ACHN (cell line): ENCODE data around the gene C11orf87.

Experiments used
- DNase-seq: peaks from one replicate; pipeline ENCODE4 v3.0.0-alpha.2; 2015
- in situ Hi-C: cut with HindIII; loops from 2 replicates; pipeline ENCODE4 v1.10.0; 2017; ENCODE audit warnings: low sequenced_read_pairs, low pct_ligation_motif_present, low pct_unique_long_range_greater_than_20kb

C11orf87 gene

DNA sequence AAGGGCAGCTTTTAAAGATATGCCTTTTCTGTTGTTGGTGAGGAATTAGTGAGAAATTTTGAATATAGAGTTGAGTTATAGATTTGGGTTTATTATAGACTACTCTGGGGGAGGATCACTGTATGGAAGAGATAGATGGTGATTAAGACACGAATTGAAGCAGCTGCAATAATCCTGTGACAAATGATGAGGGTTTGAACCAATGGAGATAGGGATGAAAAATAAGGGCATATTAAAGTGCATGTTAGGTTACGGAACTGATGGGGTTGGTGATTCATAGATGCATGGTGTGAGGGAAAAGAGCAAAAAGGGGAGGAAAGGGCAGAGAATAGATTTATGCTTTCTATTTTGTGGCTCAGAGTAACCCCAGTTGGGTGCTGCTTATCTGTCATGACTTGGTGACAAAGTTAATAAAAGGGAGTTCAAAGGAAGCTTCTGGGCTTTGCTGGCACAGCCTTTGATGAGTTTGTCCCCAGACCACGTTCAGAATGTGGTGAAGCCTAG is 11.8 kb downstream of the C11orf87 start:
- in situ Hi-C loops: no loop called here
- DNase-seq: no peak

DNA sequence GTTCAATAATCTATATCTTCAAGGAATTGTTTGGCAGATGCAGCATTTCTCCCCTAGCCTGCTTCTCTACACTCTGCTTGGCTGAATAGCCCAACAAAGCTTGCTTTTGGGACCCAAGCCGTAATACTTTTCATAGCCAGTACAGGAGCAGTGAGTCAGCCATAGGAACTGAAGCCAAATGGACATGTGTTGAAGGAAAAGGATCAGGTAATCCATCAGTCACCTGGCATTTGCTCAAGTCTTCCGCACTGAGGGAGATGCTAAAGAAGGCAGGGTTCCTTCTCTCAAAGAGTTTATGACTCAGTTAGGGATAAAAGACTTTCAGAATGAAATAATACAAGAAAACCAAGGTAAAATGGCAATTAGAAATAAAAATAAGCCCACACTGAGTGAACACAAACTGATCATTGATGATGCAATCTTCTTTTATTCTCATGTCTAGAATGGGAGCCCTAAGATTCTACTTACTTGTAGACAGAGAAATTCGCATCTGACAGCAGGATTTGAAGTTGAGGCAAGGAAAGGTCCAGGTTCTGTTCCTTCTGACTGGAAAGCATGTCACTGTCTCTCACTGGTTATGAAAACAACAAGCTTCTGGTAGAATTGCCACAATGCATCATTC is 13.2 kb downstream of the C11orf87 start:
- DNase-seq: no peak

DNA sequence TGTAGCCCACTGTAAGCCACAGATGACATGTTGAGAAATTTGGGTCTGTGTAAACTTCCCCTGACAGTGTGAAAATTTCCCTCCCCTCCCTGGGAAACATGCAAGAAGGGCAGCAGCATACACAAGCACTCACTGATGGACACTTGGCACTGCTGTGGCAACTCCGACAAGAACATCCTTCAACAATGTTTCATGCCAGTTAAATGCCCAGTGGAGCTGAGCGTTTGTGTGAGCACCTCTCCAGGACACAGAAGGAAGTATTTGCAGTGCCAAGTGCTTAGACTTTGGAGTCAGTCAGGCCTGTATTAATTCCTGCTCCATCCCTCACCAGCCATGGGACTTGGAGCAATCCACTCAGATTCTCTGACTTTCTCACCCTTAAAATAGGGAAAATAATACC is 17.7 kb downstream of the C11orf87 start:
- no peak for DNase-seq
- in situ Hi-C loops: no loop called here

More for the DNA sequence above, 13.2 kb downstream of the C11orf87 start:
- in situ Hi-C loops: no loop called here

GRCh38 chr11:109443052-109443451 is 21.1 kb downstream of the C11orf87 start:
- in situ Hi-C loops: no loop called here
- no peak for DNase-seq

- DNase-seq: no peak
- in situ Hi-C loops: no loop called here
Measured at GRCh38 chr11:109454857-109455256, 32.9 kb downstream of the C11orf87 start.
